Esophagus squamous epithelium (tissue), 5 donors: ENCODE data around the gene SPEM3. TPM values are rescaled to one million over a fixed set of nuclear protein-coding genes. Genes with fewer than 3 reads are reported as not detected.

Experiments
- DNase-seq: peaks from one replicate; lab custom pipeline; 2025; lab: John Stamatoyannopoulos, UW
- H3K27ac ChIP-seq, 4 donors: fragments of 200-600 bp; sonication (generic); one replicate each; pipeline ENCODE4 v1.5.1; 2016 to 2019; ENCODE audit warnings: mild to moderate bottlenecking in 1 of 4
- H3K27me3 ChIP-seq, 4 donors: fragments of 200-600 bp; sonication (generic); 1 replicate in 3 of 4; 2 replicates in 1 of 4; pipeline versions ENCODE4 v1.5.1 to v1.6.0; 2017 to 2021; ENCODE audit warnings: antibody characterized with exemption in 1 of 4
- H3K36me3 ChIP-seq, 3 donors: fragments of 200-600 bp; sonication (generic); one replicate each; pipeline ENCODE4 v1.5.1; 2016 to 2019
- H3K4me1 ChIP-seq, 3 donors: fragments of 200-600 bp; sonication (generic); one replicate each; pipeline ENCODE4 v1.5.1; 2017 to 2019
- H3K4me3 ChIP-seq, 4 donors: fragments of 200-600 bp; sonication (generic); 1 replicate in 3 of 4; 2 replicates in 1 of 4; pipeline ENCODE4 v1.5.1; 2016 to 2019; ENCODE audit warnings: mild to moderate bottlenecking in 2 of 4, moderate library complexity in 1 of 4
- H3K9me3 ChIP-seq, 3 donors: fragments of 200-600 bp; sonication (generic); one replicate each; pipeline ENCODE4 v1.5.1; 2016 to 2019
- CTCF ChIP-seq, 6 experiments: fragments of 450-650 bp in 4 of 6; fragments of 200-600 bp in 2 of 6; sonication (generic) in 2 of 6; IDR thresholded peaks; one replicate each; pipeline ENCODE4 v1.5.1; 2016 to 2019; ENCODE audit warnings: antibody characterized with exemption in 6 of 6, mild to moderate bottlenecking in 4 of 6, moderate library complexity in 4 of 6
- POLR2A ChIP-seq, 4 donors: fragments of 450-650 bp; IDR thresholded peaks; one replicate each; pipeline ENCODE4 v1.6.1; 2017; ENCODE audit warnings: antibody characterized with exemption in 4 of 4, mild to moderate bottlenecking in 4 of 4, moderate library complexity in 3 of 4
- WGBS, 2 donors: methylation state at CpG; one replicate each; pipeline ENCODE4 v1.1.5; 2018; 5-methylcytosine and 5-hydroxymethylcytosine counted together
- intact Hi-C: fragments of 100-400 bp; cut with DNase I; formaldehyde crosslinking; loops from one replicate; pipeline ENCODE4 v1.15.0; 2022
- total RNA-seq, 4 donors: library from RNA; depleted of rRNA; stranded (reverse); fragments of >200 nt; gene quantifications; one replicate each; pipeline ENCODE4 v1.1.0, GENCODE V29; 2016
- donor health status: DM: yes; HTN: yes; CAD: no.

The SPEM3 gene
- total RNA-seq, 4 donors from 2014 or later: not detected

DNA sequence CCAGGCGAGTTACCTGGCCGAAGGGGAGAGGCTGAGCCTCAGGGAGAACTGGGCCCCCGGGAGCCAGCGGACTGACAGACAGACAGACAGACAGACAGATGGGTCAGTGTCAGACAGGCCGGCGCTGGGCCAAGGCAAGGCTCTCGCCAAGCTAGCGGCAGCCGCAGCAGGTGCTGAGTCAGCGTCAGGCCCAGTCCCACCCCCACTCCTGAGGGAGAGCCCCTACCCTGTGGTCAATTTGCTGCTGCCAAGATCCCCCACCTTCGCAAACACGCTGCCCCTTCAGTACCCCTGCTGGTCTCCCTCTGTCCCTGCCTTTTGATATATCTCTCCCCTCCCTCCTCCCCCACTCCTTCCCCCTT, 12.2 kb downstream of the SPEM3 start:
- Histone ChIP-seq H3K4me3 (peak overlapping the region in 2 of 4 donors; percentile 61 to 80), H3K36me3 (no peaks in the 10 kb centered on the region), H3K27ac (no peak overlapping the region), H3K4me1 (peaks cover 62 to 82% (median 69%) of the 10 kb centered on the region in 3 donors), H3K9me3 (no peaks in the 10 kb centered on the region), H3K27me3 (peaks cover 0 to 61% (median 5%) of the 10 kb centered on the region in 4 donors)
- WGBS, 2 donors: 3 to 22% methylated on average over 3 to 6 of the region's 12 CpGs
- intact Hi-C loops: loop anchor here (5.0 kb wide), 1 partner anchor 36 kb away; the partner anchor contains the start of gene ZBTB4
- TF ChIP-seq CTCF (IDR thresholded peaks at IDR 0.05) (no peak), POLR2A (IDR thresholded peaks at IDR 0.05) (no peak)
- DNase-seq: no peak

DNA sequence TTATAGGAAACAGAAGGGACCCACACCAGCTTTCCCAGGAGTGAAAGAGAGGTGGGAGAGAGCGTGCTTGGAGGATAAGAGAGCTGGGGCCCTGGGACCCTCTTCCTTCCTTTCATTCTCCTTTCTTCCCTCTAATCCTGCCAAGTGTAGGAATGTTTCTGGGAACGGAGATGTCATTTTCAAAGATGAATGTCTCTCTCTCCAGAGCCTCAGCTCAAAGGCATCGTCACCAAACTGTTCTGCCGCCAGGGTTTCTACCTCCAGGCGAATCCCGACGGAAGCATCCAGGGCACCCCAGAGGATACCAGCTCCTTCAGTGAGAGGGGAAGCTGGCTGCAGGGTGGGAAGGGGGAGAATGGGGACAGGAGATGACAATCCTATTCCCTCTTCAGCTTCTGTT, 12.6 kb downstream of the SPEM3 start:
- H3K27me3 ChIP-seq: peaks cover 0 to 61% (median 6%) of the 10 kb centered on the region in 4 donors
- WGBS, 2 donors: 31 to 47% methylated on average over 5 to 7 of the region's 7 CpGs
- intact Hi-C loops: loop anchor here (5.0 kb wide), 1 partner anchor 36 kb away; the partner anchor contains the start of gene ZBTB4
- peaks cover 60 to 82% (median 65%) of the 10 kb centered on the region in 3 donors for H3K4me1 ChIP-seq
- no peak overlapping the region for H3K4me3 ChIP-seq
- TF ChIP-seq POLR2A (IDR thresholded peaks at IDR 0.05) (no peak), CTCF (IDR thresholded peaks at IDR 0.05) (no peak)
- H3K9me3 ChIP-seq: no peaks in the 10 kb centered on the region
- no peaks in the 10 kb centered on the region for H3K36me3 ChIP-seq
- H3K27ac ChIP-seq: no peak overlapping the region
- DNase-seq: no peak

- intact Hi-C loops: loop anchor here (5.0 kb wide), 1 partner anchor 35 kb away; the partner anchor contains the start of gene ZBTB4
- no peaks in the 10 kb centered on the region for H3K36me3 ChIP-seq
- H3K27me3 ChIP-seq: peaks cover 0 to 67% (median 8%) of the 10 kb centered on the region in 4 donors
- WGBS, 2 donors: 79 to 100% methylated on average over 2 of the region's 2 CpGs
- H3K27ac ChIP-seq: no peak overlapping the region
- peaks cover 52 to 82% (median 62%) of the 10 kb centered on the region in 3 donors for H3K4me1 ChIP-seq
- TF ChIP-seq CTCF (IDR thresholded peaks at IDR 0.05) (no peak), POLR2A (IDR thresholded peaks at IDR 0.05) (no peak)
- no peak for DNase-seq
- H3K4me3 ChIP-seq: no peak overlapping the region
- H3K9me3 ChIP-seq: no peaks in the 10 kb centered on the region
These were observed 13.5 kb downstream of the SPEM3 start for GRCh38 chr17:7442142-7442541.

DNA sequence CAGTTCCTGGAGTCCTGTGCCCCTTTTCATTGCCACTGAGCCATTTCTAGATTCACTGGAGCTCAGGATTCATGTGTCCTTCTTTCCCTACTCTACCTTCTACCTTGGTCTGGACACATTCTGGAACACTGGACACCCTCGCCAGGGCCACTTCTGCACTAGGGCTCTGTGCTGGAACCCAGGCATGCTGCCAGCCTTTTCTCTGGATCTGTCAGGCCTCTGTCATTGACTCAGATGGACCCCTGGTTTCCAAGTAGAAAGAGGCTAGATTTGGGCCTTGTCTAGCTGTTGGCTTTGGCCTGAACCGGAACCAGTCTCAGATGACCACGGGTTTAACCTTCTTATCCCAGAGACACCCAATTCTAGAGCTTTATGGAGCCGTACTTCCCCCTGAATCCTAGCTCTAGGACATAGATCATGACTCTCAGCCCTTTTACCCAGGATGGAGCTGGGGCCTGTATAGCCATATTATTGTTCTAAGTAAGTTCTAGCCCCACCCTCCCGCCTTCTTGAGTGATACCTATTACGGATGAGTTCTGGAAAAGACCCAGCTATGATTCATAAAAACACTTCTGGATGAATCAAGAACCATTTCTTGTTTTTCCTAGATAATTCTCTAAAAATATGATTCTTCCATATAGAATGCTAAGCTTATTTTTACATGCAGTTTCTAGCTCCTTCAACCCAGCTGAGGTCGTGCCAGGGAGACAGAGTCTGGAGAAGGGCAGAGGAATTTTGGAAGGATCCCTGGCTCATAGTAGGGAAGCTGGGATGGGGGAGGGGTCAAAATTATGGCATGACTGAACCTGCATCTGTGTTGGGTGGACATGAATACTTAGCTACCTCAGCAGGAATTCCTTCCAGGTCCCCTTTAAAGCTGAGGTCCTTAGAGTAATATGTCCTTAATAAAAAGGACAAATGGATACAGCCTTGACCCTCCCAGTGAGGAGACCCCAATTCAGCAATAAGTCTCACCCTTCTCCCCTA, 15.1 kb downstream of the SPEM3 start:
- DNase-seq: no peak
- H3K27ac ChIP-seq: peak overlapping the region; percentile 39 to 80 (median 57)
- H3K36me3 ChIP-seq: no peaks in the 10 kb centered on the region
- intact Hi-C loops: loop anchor here (5.0 kb wide), 1 partner anchor 34 kb away; the partner anchor contains the start of gene ZBTB4
- H3K4me1 ChIP-seq: peaks cover 35 to 66% (median 45%) of the 10 kb centered on the region in 3 donors
- 54 to 76% methylated on average over 7 of the region's 7 CpGs for WGBS, 2 donors
- no peaks in the 10 kb centered on the region for H3K9me3 ChIP-seq
- no peak overlapping the region for H3K4me3 ChIP-seq
- TF ChIP-seq POLR2A (IDR thresholded peaks at IDR 0.05): no peak
- TF ChIP-seq CTCF (IDR thresholded peaks at IDR 0.05): no peak
- peaks cover 0 to 68% (median 8%) of the 10 kb centered on the region in 4 donors for H3K27me3 ChIP-seq
